HG03280 (cell line): ENCODE measurements around the gene DPM2.

Experiments
- ATAC-seq: cut with Tn5 transposase; IDR thresholded peaks from one replicate; pipeline ENCODE4 v1.9.1; 2021; ENCODE audit warnings: mild to moderate bottlenecking, moderate library complexity; ENCODE audit not compliant: unreplicated experiment

Gene DPM2

DNA sequence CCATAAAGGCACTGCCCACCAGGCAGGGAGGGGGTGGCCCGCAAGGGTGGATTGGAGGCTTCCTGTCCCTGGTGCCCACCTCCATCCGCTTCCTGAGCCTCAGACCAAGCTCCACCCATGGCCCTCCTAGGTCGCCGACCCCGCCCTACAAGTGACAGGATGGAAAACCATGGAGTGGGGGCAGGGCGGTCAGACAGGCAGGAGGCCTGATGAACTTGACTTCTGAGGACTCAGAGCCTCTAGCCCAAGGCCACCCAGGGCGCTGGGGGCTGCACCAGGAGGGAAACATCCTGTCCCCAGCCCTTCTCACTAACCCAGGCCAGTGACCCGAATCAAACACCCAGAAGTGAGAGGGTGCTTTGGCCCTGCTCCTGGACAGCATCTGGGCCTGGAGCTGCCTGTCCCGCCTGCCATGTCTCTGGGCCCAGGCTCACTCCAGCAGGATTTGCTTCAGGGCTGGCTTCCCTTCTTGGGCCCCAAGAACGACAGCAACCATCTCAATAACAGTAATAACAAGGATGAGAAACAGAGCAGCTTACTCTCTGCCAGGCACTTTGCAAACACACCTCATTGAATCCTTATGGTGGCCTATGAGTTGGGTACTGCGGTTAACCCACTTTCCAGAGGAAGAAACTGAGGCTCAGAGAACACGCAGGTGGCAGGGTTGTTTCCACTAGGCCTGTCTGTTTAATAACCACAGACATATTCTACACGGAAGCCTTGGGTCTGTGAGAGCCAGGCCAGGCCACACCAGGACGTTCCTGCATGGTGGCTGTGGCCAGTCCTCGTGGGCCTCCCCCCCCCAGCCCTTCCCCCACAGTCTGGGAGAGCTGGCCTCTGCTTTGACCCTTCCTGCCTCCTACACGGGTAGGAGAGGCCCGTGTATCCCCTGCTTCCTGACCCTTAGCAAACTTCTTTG, 33.8 kb downstream of the DPM2 start:
- ATAC-seq, result peak; percentile 28

- peak; percentile 81 for ATAC-seq
Observed at GRCh38 chr9:127899128-127899943, 38.3 kb downstream of the DPM2 start, which contains the start of gene ST6GALNAC6. ST6GALNAC6 (minus strand) TSS chr9:127899603; CDS start chr9:127897981, 1,622 bp downstream.

DNA sequence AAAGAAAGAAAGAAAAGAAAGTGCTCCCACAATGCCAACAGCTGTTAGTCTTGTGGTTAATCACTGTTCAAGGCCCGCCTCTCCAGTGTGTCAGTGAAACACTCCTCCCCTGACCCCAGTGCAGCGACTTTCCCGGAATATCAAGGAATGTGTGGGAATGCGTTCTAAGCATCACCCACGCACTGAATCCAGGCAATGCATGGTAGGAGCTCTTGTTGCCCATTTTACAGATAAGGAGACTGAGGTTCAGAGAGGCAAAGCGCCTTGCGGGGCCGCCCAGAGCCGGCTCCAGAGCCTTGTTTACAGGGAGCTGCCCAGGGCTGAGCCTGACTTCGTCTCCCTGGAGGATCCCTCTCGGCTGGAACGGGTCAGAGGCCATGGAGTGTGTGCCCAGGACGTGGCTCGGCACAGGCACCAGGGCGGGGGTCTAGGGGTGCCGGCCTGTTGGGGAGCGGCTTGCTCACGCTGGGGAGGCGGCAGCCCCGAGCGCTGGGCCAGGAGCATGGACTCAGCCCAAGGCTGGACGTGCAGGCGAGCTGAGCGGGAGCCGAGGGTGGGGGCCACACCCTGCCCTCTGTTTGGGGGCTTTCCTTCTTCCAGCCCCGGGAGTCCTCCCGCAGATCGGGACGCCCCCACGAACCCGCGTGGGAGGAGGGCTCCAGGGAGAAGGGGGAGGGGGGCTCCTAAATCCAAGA, 39.1 kb downstream of the DPM2 start:
- ATAC-seq, result no peak

GRCh38 chr9:127897193-127897692, 40.4 kb downstream of the DPM2 start:
- no peak for ATAC-seq

GRCh38 chr9:127896395-127897192, 41.1 kb downstream of the DPM2 start:
- no peak for ATAC-seq

DNA sequence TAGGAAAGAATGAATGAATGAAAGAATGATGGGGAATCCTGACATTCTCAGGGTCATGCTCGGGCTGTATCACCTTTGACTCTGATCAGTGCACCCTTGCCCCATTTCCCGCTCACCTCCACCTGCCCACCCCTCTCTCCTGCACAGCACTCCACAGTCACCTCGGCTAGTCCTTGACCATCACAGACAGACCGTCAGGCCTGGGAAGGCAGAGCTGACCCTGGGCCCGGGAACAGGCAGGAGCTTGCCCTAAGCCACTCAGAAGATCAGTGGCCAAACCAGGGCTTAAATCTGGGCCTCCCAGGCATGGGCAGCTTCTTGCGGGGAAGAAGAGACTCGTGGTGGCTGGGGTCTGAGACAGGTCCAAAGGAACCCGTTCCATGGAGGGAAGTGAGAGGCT, 41.8 kb downstream of the DPM2 start:
- ATAC-seq, result no peak

GRCh38 chr9:127893392-127893791, 44.3 kb downstream of the DPM2 start:
- no peak for ATAC-seq

DNA sequence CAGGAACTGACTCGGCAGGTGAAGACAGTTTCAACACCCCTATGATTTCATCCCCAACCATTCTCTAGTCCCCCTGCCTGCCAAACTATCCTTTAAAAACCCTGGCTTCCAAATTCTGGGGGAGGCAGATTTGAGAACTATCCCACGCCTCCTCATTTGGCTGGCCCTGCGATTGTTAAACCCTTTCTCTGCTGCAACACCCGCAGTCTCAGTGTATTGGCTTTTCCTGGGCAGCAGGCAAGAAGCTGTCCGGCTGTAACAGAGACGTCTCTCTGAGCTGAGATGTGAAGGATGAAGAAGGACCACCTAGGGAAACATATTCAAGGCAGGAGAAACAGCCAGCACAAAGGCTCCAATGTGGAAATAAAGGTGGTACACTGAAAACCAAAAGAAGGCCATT, 44.8 kb downstream of the DPM2 start:
- no peak for ATAC-seq

DNA sequence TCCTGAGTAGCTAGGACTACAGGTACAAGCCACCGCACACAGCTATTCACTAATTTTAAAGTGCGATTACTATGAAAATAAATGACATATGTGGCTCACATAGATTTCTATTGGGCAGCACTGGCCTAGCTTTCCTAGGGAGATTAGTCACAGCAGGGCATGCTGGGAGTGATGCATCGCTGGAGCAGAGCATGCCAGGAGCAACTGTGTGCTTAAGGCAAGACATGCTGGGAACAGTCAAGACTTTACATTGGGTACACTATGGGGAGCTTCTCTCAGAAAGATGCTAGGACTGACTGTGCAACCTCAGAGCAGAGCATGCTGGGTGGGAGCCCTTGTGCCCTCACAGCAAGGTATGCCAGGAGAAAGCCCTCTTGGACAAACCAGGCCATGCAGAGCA, 47.6 kb downstream of the DPM2 start:
- ATAC-seq, result no peak

DNA sequence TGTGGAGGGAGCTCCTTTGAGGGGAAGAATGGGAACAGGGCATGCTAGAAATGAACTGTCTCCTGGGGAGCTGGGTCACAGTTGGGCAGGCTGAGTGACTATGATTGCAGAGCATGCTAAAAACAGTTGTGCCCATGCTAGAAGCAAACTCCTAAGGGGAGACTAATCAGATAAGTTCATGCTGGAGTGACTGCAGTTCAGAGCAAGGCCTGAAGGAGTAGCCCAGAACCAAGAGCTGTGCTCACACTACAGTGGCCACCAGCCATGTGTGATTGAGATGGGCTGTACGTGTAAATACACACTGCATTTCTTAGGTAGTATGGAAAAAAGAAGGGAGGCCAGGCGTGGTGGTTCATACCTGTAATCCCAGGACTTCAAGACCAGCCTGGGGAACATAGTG, 49.9 kb downstream of the DPM2 start:
- ATAC-seq, result no peak

DNA sequence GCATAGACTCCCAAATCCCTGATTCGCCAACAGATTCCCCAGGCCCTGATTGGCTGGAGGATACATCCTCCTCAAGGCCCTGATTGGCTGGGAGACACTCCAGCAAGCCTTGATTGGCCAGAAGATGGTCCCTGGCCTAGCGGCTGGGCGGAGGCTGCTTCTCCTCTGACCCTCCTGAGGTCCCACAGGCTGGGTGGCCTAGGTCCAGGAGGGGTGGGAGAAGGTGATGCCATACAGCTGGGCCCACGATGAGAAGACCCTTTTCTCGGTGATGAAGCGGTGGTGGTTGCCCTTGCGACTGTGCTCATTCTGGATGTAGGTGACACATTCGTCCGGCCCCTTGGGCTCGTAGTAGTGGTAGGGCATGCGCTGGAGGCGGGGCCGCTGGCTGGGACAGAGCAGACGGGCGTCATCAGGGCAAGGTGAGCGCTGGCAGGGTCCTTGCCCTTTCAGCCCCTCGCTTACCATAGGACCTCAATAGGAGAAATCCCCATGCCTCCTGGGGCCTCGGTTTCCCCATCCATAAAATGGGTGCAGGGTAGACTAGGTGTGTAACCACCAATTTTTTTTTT, 51.2 kb downstream of the DPM2 start:
- ATAC-seq, result no peak

DNA sequence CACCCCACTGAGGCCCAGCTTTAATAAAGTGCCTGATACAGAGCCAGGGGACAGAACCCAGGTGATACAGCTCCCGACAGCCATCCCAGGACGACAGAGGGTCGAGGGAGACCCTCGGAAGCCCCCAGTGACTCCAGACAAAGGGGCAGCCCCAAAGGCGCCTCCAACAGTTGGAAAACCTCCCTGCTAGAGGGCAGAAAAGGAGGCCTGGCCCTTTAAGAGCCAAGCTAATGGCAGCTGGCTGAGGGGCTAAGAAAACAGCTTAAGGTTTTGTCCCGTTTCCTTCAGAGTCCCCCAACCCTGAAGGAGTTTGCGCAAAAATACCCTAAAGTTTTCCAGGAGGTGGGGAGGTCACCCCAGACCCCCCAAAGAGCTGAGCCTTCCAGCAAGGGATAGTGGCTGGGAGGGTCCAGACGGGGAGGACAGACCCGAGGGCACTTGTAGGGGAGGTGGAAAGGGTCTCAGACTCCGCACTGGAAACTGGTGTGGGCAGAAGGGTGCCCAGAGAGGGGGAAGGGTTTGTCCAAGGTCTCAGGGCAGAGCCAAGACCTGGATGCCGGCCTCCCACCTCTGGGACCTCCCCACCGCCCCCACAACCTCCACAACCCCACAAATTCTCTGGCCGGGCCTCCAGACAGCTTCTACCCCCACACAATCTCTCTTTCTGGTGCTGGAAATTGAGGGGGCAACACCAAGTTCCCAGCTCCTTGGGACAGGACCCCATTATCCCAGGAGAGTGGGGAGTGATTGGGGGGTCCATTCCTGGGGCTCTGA, 52.0 kb downstream of the DPM2 start:
- no peak for ATAC-seq
